Brain microvascular endothelial cell (primary cell): ENCODE results near the gene OR4D2.

Experiments
- DNase-seq: peaks from one replicate; pipeline ENCODE4 v3.0.0-alpha.2; 2020
- H3K27ac ChIP-seq: fragments of 250-450 bp; sonication (Bioruptor Pico); 2 replicates; pipeline ENCODE4 v1.5.1; 2020; ENCODE audit warnings: mild to moderate bottlenecking, moderate library complexity
- H3K27me3 ChIP-seq: fragments of 250-450 bp; sonication (Bioruptor Pico); replicated peaks from 2 replicates; pipeline ENCODE4 v1.5.1; 2020; ENCODE audit warnings: mild to moderate bottlenecking
- H3K36me3 ChIP-seq: fragments of 250-450 bp; sonication (Bioruptor Pico); replicated peaks from 2 replicates; pipeline ENCODE4 v1.5.1; 2020; ENCODE audit warnings: mild to moderate bottlenecking
- H3K4me3 ChIP-seq: 2 replicates; pipeline ENCODE4 v1.5.1; 2011; ENCODE audit warnings: low read depth, mild to moderate bottlenecking, control low read depth, low read length, moderate library complexity
- CTCF ChIP-seq: IDR thresholded peaks from 2 replicates; pipeline ENCODE4 v1.5.1; 2011; ENCODE audit warnings: low read depth, mild to moderate bottlenecking, moderate library complexity, low read length, control low read depth, inconsistent platforms; ENCODE audit errors: missing control alignments
- in situ Hi-C: cut with HindIII; loops from 2 replicates; pipeline ENCODE4 v1.10.0; 2017; ENCODE audit warnings: low sequenced_read_pairs, low pct_ligation_motif_present

Gene OR4D2

GRCh38 chr17:58195518-58196123, 28.8 kb downstream of the OR4D2 start:
- in situ Hi-C loops, result no loop called here
- H3K27me3 ChIP-seq, result no peaks in the 10 kb centered on the region
- H3K4me3 ChIP-seq, result no peak overlapping the region
- no peak overlapping the region for H3K27ac ChIP-seq
- no peaks in the 10 kb centered on the region for H3K36me3 ChIP-seq
- DNase-seq, result no peak
- TF ChIP-seq CTCF, result no peak

- Histone ChIP-seq H3K27ac (no peak overlapping the region), H3K27me3 (no peaks in the 10 kb centered on the region), H3K36me3 (no peaks in the 10 kb centered on the region), H3K4me3 (no peak overlapping the region)
- in situ Hi-C loops, result no loop called here
- DNase-seq, result no peak
- no peak for TF ChIP-seq CTCF
Measured at GRCh38 chr17:58196610-58197009, 29.8 kb downstream of the OR4D2 start.

- peak; percentile 42 for DNase-seq
- in situ Hi-C loops, result no loop called here
- no peaks in the 10 kb centered on the region for H3K27me3 ChIP-seq
- H3K36me3 ChIP-seq, result no peaks in the 10 kb centered on the region
- peak; percentile 81 for TF ChIP-seq CTCF
- H3K27ac ChIP-seq, result no peak overlapping the region
- H3K4me3 ChIP-seq, result no peak overlapping the region
Measured at GRCh38 chr17:58200024-58200633, 33.3 kb downstream of the OR4D2 start.

- Histone ChIP-seq H3K4me3 (no peak overlapping the region), H3K36me3 (no peaks in the 10 kb centered on the region), H3K27ac (no peak overlapping the region), H3K27me3 (no peaks in the 10 kb centered on the region)
- no peak for TF ChIP-seq CTCF
- in situ Hi-C loops, result no loop called here
- no peak for DNase-seq
Measured at GRCh38 chr17:58202859-58203258, 36.1 kb downstream of the OR4D2 start.

- H3K27ac ChIP-seq, result no peak overlapping the region
- H3K4me3 ChIP-seq, result no peak overlapping the region
- no peaks in the 10 kb centered on the region for H3K36me3 ChIP-seq
- in situ Hi-C loops, result no loop called here
- no peak for TF ChIP-seq CTCF
- H3K27me3 ChIP-seq, result no peaks in the 10 kb centered on the region
- no peak for DNase-seq
Measured at GRCh38 chr17:58204796-58205195, 38.0 kb downstream of the OR4D2 start.

- Histone ChIP-seq H3K27me3 (no peaks in the 10 kb centered on the region), H3K4me3 (no peak overlapping the region), H3K36me3 (peaks cover 4% of the 10 kb centered on the region), H3K27ac (no peak overlapping the region)
- TF ChIP-seq CTCF, result no peak
- DNase-seq, result no peak
- in situ Hi-C loops, result no loop called here
Measured at GRCh38 chr17:58205936-58206335, 39.2 kb downstream of the OR4D2 start.
